Small intestine (tissue), 7 donors: Measurements from ENCODE around the gene NEURL1B. TPM values are rescaled to one million over a fixed set of nuclear protein-coding genes. Genes with fewer than 3 reads are reported as not detected.
A peak's percentile ranks its signal among the peaks of the same experiment; 100 is the strongest.

Experiments used
- DNase-seq, 2 donors: peaks; one replicate each; pipeline versions ENCODE4 v3.0.0 to v3.0.0-alpha.2; 2013
- FAIRE-seq: peaks from 2 replicates; lab custom pipeline; 2012; peaks lifted over from hg19 to GRCh38; lab: Jason Lieb, UNC
- H3K27ac ChIP-seq, 3 donors: one replicate each; pipeline ENCODE4 v1.5.1; 2013; ENCODE audit warnings: low read length in 2 of 3, mild to moderate bottlenecking in 2 of 3, control low read depth in 1 of 3, inconsistent platforms in 1 of 3, low read depth in 1 of 3, moderate library complexity in 1 of 3
- H3K27me3 ChIP-seq, 3 donors: one replicate each; pipeline ENCODE4 v1.6.1; 2013; ENCODE audit warnings: low read length in 3 of 3, inconsistent platforms in 1 of 3; ENCODE audit not compliant: control insufficient read depth in 3 of 3, insufficient read depth in 3 of 3
- H3K36me3 ChIP-seq, 3 donors: one replicate each; pipeline ENCODE4 v1.6.1; 2013; ENCODE audit warnings: low read length in 3 of 3, inconsistent platforms in 1 of 3, low read depth in 1 of 3, mild to moderate bottlenecking in 1 of 3, moderate library complexity in 1 of 3; ENCODE audit not compliant: control insufficient read depth in 3 of 3, insufficient read depth in 2 of 3
- H3K4me1 ChIP-seq, 3 donors: one replicate each; pipeline ENCODE4 v1.6.1; 2013; ENCODE audit warnings: low read length in 2 of 3, inconsistent platforms in 1 of 3, low read depth in 1 of 3, mild to moderate bottlenecking in 1 of 3, moderate library complexity in 1 of 3; ENCODE audit not compliant: control insufficient read depth in 3 of 3, insufficient read depth in 2 of 3
- H3K4me3 ChIP-seq, 3 donors: one replicate each; pipeline ENCODE4 v1.5.1; 2013; ENCODE audit warnings: low read length in 3 of 3, control low read depth in 1 of 3, inconsistent platforms in 1 of 3, low read depth in 1 of 3, mild to moderate bottlenecking in 1 of 3, moderate library complexity in 1 of 3
- H3K9me3 ChIP-seq, 2 donors: one replicate each; pipeline ENCODE4 v1.6.1; 2013; ENCODE audit warnings: low read depth in 1 of 2, low read length in 1 of 2; ENCODE audit not compliant: control insufficient read depth in 2 of 2, insufficient read depth in 1 of 2
- WGBS, 3 donors: extraction: QIAGEN DNeasy Blood & Tissue Kit; methylation state at CpG; one replicate each; pipeline ENCODE4 v1.1.7; 2013; 5-methylcytosine and 5-hydroxymethylcytosine counted together
- polyA plus RNA-seq, 4 donors: library from polyadenylated mRNA; stranded (reverse) in 3 of 4; unstranded in 1 of 4; fragments of 200-250 nt in 3 of 4; fragments of 120-200 nt in 1 of 4; gene quantifications; one replicate each; pipeline versions ENCODE4 v1.2.1 to v1.2.3, GENCODE V29; 2013
- donor health status: healthy with polysubstance abuse.
- donor health status: control.
- donor health status: control.
- donor health status: Bipolar disorder and iron deficiency.
- donor health status: healthy.

NEURL1B gene
- polyA plus RNA-seq, 4 donors: 2.7 to 21.0 (median 10.9) TPM

GRCh38 chr5:172659570-172659908 is 18.5 kb downstream of the NEURL1B start:
- Histone ChIP-seq H3K27ac (peak overlapping the region in 2 of 3 donors; percentile 85 to 92), H3K36me3 (peaks cover 2 to 30% (median 4%) of the 10 kb centered on the region in 3 donors), H3K27me3 (no peaks in the 10 kb centered on the region), H3K4me1 (peaks cover 0 to 35% (median 7%) of the 10 kb centered on the region in 3 donors), H3K9me3 (peaks cover 0 to 23% of the 10 kb centered on the region in 2 donors), H3K4me3 (no peak overlapping the region)
- DNase-seq (no peak), FAIRE-seq (no peak)

- Histone ChIP-seq H3K36me3 (peaks cover 2 to 28% (median 4%) of the 10 kb centered on the region in 3 donors), H3K4me1 (peaks cover 0 to 35% (median 7%) of the 10 kb centered on the region in 3 donors), H3K27me3 (no peaks in the 10 kb centered on the region), H3K9me3 (peaks cover 0 to 20% of the 10 kb centered on the region in 2 donors), H3K27ac (peak overlapping the region in 2 of 3 donors; percentile 85 to 92), H3K4me3 (no peak overlapping the region)
- FAIRE-seq (no peak), DNase-seq (peak; percentile 81 to 90)
- 9 to 23% (median 20%) methylated on average over 18 of the region's 18 CpGs for WGBS, 3 donors
These were observed 19.0 kb downstream of the NEURL1B start for GRCh38 chr5:172659909-172660628.

GRCh38 chr5:172660974-172661373 is 19.9 kb downstream of the NEURL1B start:
- FAIRE-seq (no peak), DNase-seq (no peak)
- Histone ChIP-seq H3K27ac (peak overlapping the region in 2 of 3 donors; percentile 85 to 92), H3K4me3 (no peak overlapping the region), H3K36me3 (peaks cover 0 to 19% (median 0%) of the 10 kb centered on the region in 3 donors), H3K27me3 (no peaks in the 10 kb centered on the region), H3K4me1 (peaks cover 0 to 40% (median 7%) of the 10 kb centered on the region in 3 donors), H3K9me3 (peaks cover 0 to 11% of the 10 kb centered on the region in 2 donors)
- WGBS, 3 donors: 80 to 92% (median 85%) methylated on average over 3 of the region's 3 CpGs

- Histone ChIP-seq H3K4me1 (peaks cover 0 to 40% (median 7%) of the 10 kb centered on the region in 3 donors), H3K36me3 (peaks cover 0 to 19% (median 0%) of the 10 kb centered on the region in 3 donors), H3K4me3 (no peak overlapping the region), H3K27me3 (no peaks in the 10 kb centered on the region), H3K9me3 (peaks cover 0 to 5% of the 10 kb centered on the region in 2 donors), H3K27ac (peak overlapping the region in 2 of 3 donors; percentile 3 to 92)
- WGBS, 3 donors: 83 to 90% (median 89%) methylated on average over 9 of the region's 9 CpGs
- FAIRE-seq: no peak
- no peak for DNase-seq
These were observed 20.5 kb downstream of the NEURL1B start for GRCh38 chr5:172661526-172661925.

- peaks cover 0 to 40% (median 7%) of the 10 kb centered on the region in 3 donors for H3K4me1 ChIP-seq
- DNase-seq (no peak), FAIRE-seq (no peak)
- WGBS, 3 donors: 61 to 62% (median 61%) methylated on average over 2 of the region's 2 CpGs
- H3K9me3 ChIP-seq: no peaks in the 10 kb centered on the region
- no peak overlapping the region for H3K27ac ChIP-seq
- H3K27me3 ChIP-seq: no peaks in the 10 kb centered on the region
- peaks cover 0 to 23% (median 0%) of the 10 kb centered on the region in 3 donors for H3K36me3 ChIP-seq
- no peak overlapping the region for H3K4me3 ChIP-seq
These were observed 21.5 kb downstream of the NEURL1B start for GRCh38 chr5:172662596-172662995.

GRCh38 chr5:172664018-172664417 is 23.0 kb downstream of the NEURL1B start:
- DNase-seq: no peak
- peak overlapping the region in 2 of 3 donors; percentile 10 to 28 for H3K27ac ChIP-seq
- no peak for FAIRE-seq
- H3K27me3 ChIP-seq: no peaks in the 10 kb centered on the region
- WGBS, 3 donors: 64 to 77% (median 74%) methylated on average over 5 of the region's 5 CpGs
- H3K4me3 ChIP-seq: no peak overlapping the region
- peaks cover 0 to 35% (median 7%) of the 10 kb centered on the region in 3 donors for H3K4me1 ChIP-seq
- peaks cover 0 to 16% (median 0%) of the 10 kb centered on the region in 3 donors for H3K36me3 ChIP-seq
- no peaks in the 10 kb centered on the region for H3K9me3 ChIP-seq

- H3K36me3 ChIP-seq: peaks cover 0 to 11% (median 0%) of the 10 kb centered on the region in 3 donors
- H3K9me3 ChIP-seq: no peaks in the 10 kb centered on the region
- peak overlapping the region in 2 of 3 donors; percentile 2 to 46 for H3K27ac ChIP-seq
- DNase-seq (no peak), FAIRE-seq (no peak)
- no peaks in the 10 kb centered on the region for H3K27me3 ChIP-seq
- H3K4me3 ChIP-seq: no peak overlapping the region
- H3K4me1 ChIP-seq: peaks cover 0 to 31% (median 5%) of the 10 kb centered on the region in 3 donors
- WGBS, 3 donors: 62 to 74% (median 74%) methylated on average over 15 to 16 of the region's 16 CpGs
These were observed 23.8 kb downstream of the NEURL1B start for GRCh38 chr5:172664681-172665541.

- peaks cover 0 to 22% (median 2%) of the 10 kb centered on the region in 3 donors for H3K4me1 ChIP-seq
- no peak for DNase-seq
- 82 to 93% (median 87%) methylated on average over 7 of the region's 7 CpGs for WGBS, 3 donors
These were observed 25.2 kb downstream of the NEURL1B start for GRCh38 chr5:172666251-172666650.

More at GRCh38 chr5:172666251-172666650, 25.2 kb downstream of the NEURL1B start:
- H3K27me3 ChIP-seq: no peaks in the 10 kb centered on the region
- H3K9me3 ChIP-seq: no peaks in the 10 kb centered on the region
- H3K27ac ChIP-seq: no peak overlapping the region
- FAIRE-seq: no peak
- peaks cover 0 to 20% (median 0%) of the 10 kb centered on the region in 3 donors for H3K36me3 ChIP-seq
- H3K4me3 ChIP-seq: no peak overlapping the region
